Transverse colon (tissue), 4 donors: Measurements from ENCODE around the gene IGSF22. TPM values are rescaled to one million over a fixed set of nuclear protein-coding genes. Genes with fewer than 3 reads are reported as not detected.
"Not testable (repeated sequence)": the region's sequence is repeated elsewhere in the genome, so short reads cannot be mapped to it uniquely, and the experiment has no call there.

Experiments
- DNase-seq: peaks from one replicate; pipeline ENCODE4 v3.0.0-alpha.2; 2019
- H3K27ac ChIP-seq, 4 donors: fragments of 200-600 bp; sonication (generic); 2 replicates each; pipeline ENCODE4 v1.5.1; 2016 to 2018; ENCODE audit warnings: inconsistent platforms in 4 of 4
- H3K27me3 ChIP-seq: fragments of 200-600 bp; sonication (generic); 2 replicates; pipeline ENCODE4 v1.5.1; 2017; ENCODE audit warnings: inconsistent platforms
- H3K36me3 ChIP-seq, 4 donors: fragments of 200-600 bp; sonication (generic); 2 replicates each; pipeline ENCODE4 v1.5.1; 2017 to 2019; ENCODE audit warnings: inconsistent platforms in 4 of 4
- H3K4me1 ChIP-seq, 4 donors: fragments of 200-600 bp; sonication (generic); 2 replicates each; pipeline ENCODE4 v1.5.1; 2017 to 2020; ENCODE audit warnings: inconsistent platforms in 4 of 4
- H3K4me3 ChIP-seq, 4 donors: fragments of 200-600 bp; sonication (generic); 1 replicate in 1 of 4; 2 replicates in 3 of 4; pipeline versions ENCODE4 v1.5.1 to v1.6.1; 2017 to 2019; ENCODE audit warnings: inconsistent platforms in 4 of 4
- H3K9me3 ChIP-seq, 2 donors: fragments of 200-600 bp; sonication (generic); 2 replicates each; pipeline ENCODE4 v1.5.1; 2017 to 2019; ENCODE audit warnings: inconsistent platforms in 2 of 2
- CTCF ChIP-seq, 5 experiments: fragments of 200-600 bp in 3 of 5; fragments of 450-650 bp in 2 of 5; sonication (generic) in 3 of 5; IDR thresholded peaks; 1 replicate in 2 of 5; 2 replicates in 3 of 5; pipeline ENCODE4 v1.5.1; 2016 to 2017; ENCODE audit warnings: antibody characterized with exemption in 5 of 5, inconsistent platforms in 3 of 5, mild to moderate bottlenecking in 2 of 5, moderate library complexity in 1 of 5
- EP300 ChIP-seq: sonication (generic); formaldehyde crosslinking; IDR thresholded peaks from one replicate; pipeline ENCODE4 v1.6.1; 2017; ENCODE audit warnings: antibody characterized with exemption, low read depth
- POLR2A ChIP-seq: fragments of 450-650 bp; IDR thresholded peaks from one replicate; pipeline ENCODE4 v1.6.1; 2016; ENCODE audit warnings: antibody characterized with exemption, mild to moderate bottlenecking, moderate library complexity
- POLR2AphosphoS5 ChIP-seq, 3 donors: sonication (generic); formaldehyde crosslinking; IDR thresholded peaks; one replicate each; pipeline ENCODE4 v1.6.1; 2016; ENCODE audit warnings: antibody characterized with exemption in 3 of 3
- WGBS, 2 donors: methylation state at CpG; one replicate each; pipeline ENCODE4 v1.1.5; 2018; ENCODE audit warnings: low coverage in 1 of 2; 5-methylcytosine and 5-hydroxymethylcytosine counted together
- in situ Hi-C, 4 donors: fragments of 200-750 bp; cut with MboI; loops; one replicate each; pipeline versions ENCODE4 v1.15.0 to v1.15.1; 2017; ENCODE audit warnings: low sequenced_read_pairs in 3 of 4, low pct_ligation_motif_present in 1 of 4, low pct_unique_long_range_greater_than_20kb in 1 of 4
- intact Hi-C: fragments of 100-400 bp; cut with DNase I; formaldehyde crosslinking; loops from one replicate; pipeline ENCODE4 v1.15.1; 2023; ENCODE audit warnings: low total_unique reads
- total RNA-seq, 4 donors: library from RNA; depleted of rRNA; stranded (reverse); fragments of >200 nt; gene quantifications; one replicate each; pipeline ENCODE4 v1.1.0, GENCODE V29; 2016

Gene IGSF22
- total RNA-seq, 4 donors from 2014 or later: 0.16 TPM; not detected in 3

GRCh38 chr11:18677560-18677959, 48.4 kb downstream of the IGSF22 start:
- Histone ChIP-seq H3K9me3 (no peaks in the 10 kb centered on the region), H3K4me1 (no peaks in the 10 kb centered on the region), H3K27me3 (no peaks in the 10 kb centered on the region), H3K27ac (no peak overlapping the region), H3K4me3 (no peak overlapping the region), H3K36me3 (no peaks in the 10 kb centered on the region)
- TF ChIP-seq CTCF (IDR thresholded peaks at IDR 0.05): no peak
- no peak for TF ChIP-seq EP300
- 89% methylated on average over 3 of the region's 3 CpGs; no CpG with 5 or more reads in 1 of the 2 donors for WGBS, 2 donors
- intact Hi-C loops (no loop called here), in situ Hi-C loops (no loop called here)
- no peak for DNase-seq

GRCh38 chr11:18676803-18677202, 49.2 kb downstream of the IGSF22 start:
- 59 to 86% methylated on average over 1 to 4 of the region's 4 CpGs for WGBS, 2 donors
- no peaks in the 10 kb centered on the region for H3K4me1 ChIP-seq

GRCh38 chr11:18672209-18672608, 53.8 kb downstream of the IGSF22 start:
- 56 to 70% methylated on average over 7 of the region's 7 CpGs for WGBS, 2 donors
- H3K4me1 ChIP-seq, H3K27me3 ChIP-seq, H3K27ac ChIP-seq, H3K9me3 ChIP-seq, H3K4me3 ChIP-seq, H3K36me3 ChIP-seq, DNase-seq, in situ Hi-C loops, intact Hi-C loops: not testable (repeated sequence)

More at GRCh38 chr11:18676803-18677202, 49.2 kb downstream of the IGSF22 start:
- TF ChIP-seq EP300 (no peak), POLR2AphosphoS5 (IDR thresholded peaks at IDR 0.05) (no peak), POLR2A (no peak), CTCF (IDR thresholded peaks at IDR 0.05) (no peak)
- Histone ChIP-seq H3K27me3 (no peaks in the 10 kb centered on the region), H3K36me3 (no peaks in the 10 kb centered on the region), H3K27ac (no peak overlapping the region), H3K4me3 (no peak overlapping the region), H3K9me3 (no peaks in the 10 kb centered on the region)
- no peak for DNase-seq
- in situ Hi-C loops (no loop called here), intact Hi-C loops (no loop called here)

- H3K27ac ChIP-seq: no peak overlapping the region
- no peak overlapping the region for H3K4me3 ChIP-seq
- H3K4me1 ChIP-seq: no peaks in the 10 kb centered on the region
- no peaks in the 10 kb centered on the region for H3K36me3 ChIP-seq
- in situ Hi-C loops (no loop called here), intact Hi-C loops (no loop called here)
- H3K9me3 ChIP-seq: no peaks in the 10 kb centered on the region
- DNase-seq: no peak
- no peak for TF ChIP-seq CTCF (IDR thresholded peaks at IDR 0.05)
- no peak for TF ChIP-seq EP300
- TF ChIP-seq POLR2A: no peak
- no peak for TF ChIP-seq POLR2AphosphoS5 (IDR thresholded peaks at IDR 0.05)
- WGBS, 2 donors: 93 to 100% methylated on average over 2 of the region's 2 CpGs
- no peaks in the 10 kb centered on the region for H3K27me3 ChIP-seq
These were observed 54.7 kb downstream of the IGSF22 start for GRCh38 chr11:18671246-18671645.

GRCh38 chr11:18669711-18670110, 56.3 kb downstream of the IGSF22 start:
- 73 to 79% methylated on average over 3 to 4 of the region's 4 CpGs for WGBS, 2 donors
- Histone ChIP-seq H3K27me3 (no peaks in the 10 kb centered on the region), H3K9me3 (no peaks in the 10 kb centered on the region), H3K4me3 (no peak overlapping the region), H3K27ac (no peak overlapping the region), H3K36me3 (no peaks in the 10 kb centered on the region), H3K4me1 (no peaks in the 10 kb centered on the region)
- DNase-seq: no peak
- intact Hi-C loops: no loop called here
- TF ChIP-seq CTCF (IDR thresholded peaks at IDR 0.05) (no peak), POLR2AphosphoS5 (IDR thresholded peaks at IDR 0.05) (no peak), POLR2A (no peak), EP300 (no peak)
- in situ Hi-C loops: no loop called here
